GM13976 (cell line): ENCODE data around the gene ITGB5.

ENCODE experiments used
- DNase-seq: peaks from one replicate; pipeline ENCODE4 v3.0.0; 2012; ENCODE audit warnings: low spot score
- CTCF ChIP-seq: IDR thresholded peaks from 2 replicates; pipeline ENCODE4 v1.5.1; 2012; ENCODE audit warnings: borderline replicate concordance, mild to moderate bottlenecking; ENCODE audit not compliant: insufficient read depth; ENCODE audit errors: extremely low read depth, missing control alignments, control extremely low read depth
- in situ Hi-C: fragments of 300-500 bp; cut with MboI; formaldehyde crosslinking; loops from one replicate; pipeline ENCODE4 v1.12.0; 2022; ENCODE audit warnings: low sequenced_read_pairs, mixed read lengths, inconsistent platforms; ENCODE audit not compliant: unreplicated experiment

Gene ITGB5

DNA sequence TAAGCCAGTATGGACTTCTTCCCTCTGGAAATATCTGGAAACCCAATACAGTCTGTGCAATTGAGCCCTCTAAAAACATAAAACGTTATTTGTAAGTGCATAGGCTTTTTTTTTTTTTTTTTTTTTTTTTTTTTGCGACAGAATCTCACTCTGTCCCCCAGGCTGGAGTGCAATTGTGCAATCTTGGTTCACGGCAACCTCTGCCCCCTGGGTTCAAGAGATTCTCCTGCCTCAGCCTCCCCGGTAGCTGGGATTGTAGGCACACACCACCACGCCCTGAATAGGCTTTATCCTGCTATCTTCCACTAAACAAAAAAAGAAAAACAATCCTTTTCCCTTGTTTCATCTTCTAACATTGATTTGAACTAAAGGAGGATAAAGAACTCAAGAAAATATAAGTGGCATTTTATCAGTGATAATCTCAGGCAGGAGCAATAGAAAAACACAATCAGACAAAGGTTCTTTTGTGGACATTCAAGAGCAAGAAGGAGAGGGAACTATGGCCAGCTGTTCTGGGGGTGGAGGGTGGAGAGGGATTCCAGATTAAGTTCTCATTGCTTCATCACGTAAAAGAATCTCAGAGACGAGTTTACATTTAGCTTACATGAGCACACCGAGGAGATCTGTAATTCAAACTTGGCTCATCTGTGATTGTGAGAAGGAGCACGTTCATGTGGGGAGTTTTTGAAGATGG, 68.6 kb downstream of the ITGB5 start:
- DNase-seq, result no peak
- no peak for TF ChIP-seq CTCF
- in situ Hi-C loops, result no loop called here

- in situ Hi-C loops, result no loop called here
- no peak for TF ChIP-seq CTCF
- DNase-seq, result no peak
Measured at GRCh38 chr3:124817079-124817478, 70.1 kb downstream of the ITGB5 start.

DNA sequence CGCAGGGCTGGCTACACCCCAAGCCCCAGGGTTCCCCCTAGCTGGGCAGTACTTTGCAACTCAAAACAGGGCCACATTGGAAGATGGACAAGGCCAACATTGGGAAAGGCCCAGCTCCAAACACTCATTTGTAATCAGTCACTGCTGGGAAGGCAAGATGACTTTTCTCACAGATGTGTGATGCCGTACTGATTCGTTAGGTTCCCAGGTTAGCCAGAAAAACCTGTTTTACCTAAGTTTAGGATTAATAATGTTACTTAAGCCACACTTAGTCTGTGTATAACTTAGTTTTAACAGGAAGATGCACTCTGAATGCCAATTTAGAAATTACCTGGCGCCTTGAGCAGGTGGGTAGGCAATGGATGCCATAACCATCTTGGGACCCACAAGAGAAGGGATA, 71.0 kb downstream of the ITGB5 start:
- TF ChIP-seq CTCF, result no peak
- DNase-seq, result no peak
- in situ Hi-C loops, result no loop called here

GRCh38 chr3:124815781-124816180, 71.4 kb downstream of the ITGB5 start:
- in situ Hi-C loops, result no loop called here
- no peak for TF ChIP-seq CTCF
- no peak for DNase-seq

DNA sequence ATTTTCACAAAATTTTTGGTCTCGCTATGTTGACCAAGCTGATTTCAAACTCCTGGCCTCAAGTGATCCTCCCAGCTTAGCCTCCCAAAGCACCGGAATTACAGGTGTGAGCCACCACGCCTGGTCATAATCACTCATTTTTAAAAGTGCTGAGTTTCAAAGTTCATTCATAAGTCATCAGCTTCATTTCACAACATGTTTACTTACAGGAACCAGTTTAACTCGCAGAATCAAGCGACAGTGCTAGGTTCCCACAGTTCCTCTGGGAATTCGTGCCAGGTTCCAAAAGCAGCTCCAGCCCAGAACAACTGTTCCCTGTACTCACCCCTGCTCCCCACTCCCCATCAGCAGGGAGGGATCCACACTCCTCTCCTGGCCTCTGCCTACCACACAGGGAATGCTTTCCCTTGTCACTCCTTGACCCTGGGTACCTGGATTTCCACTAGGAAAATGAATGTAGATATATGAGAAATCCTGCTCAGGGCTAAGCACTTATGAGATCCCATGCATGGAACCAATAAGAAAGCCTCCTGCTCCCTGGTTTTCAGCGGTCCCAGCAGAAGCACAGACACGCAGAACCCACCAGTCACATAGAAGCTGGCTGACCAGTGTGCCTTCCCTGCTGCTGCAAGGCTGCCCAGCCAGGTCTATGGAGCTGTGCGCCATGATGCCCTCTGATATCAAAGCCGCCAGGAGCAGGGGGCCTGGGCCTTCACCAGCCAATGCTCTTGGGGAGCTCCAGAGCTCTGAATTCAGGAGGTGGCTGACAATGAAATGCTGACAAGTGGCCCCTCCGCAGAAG, 72.3 kb downstream of the ITGB5 start:
- in situ Hi-C loops, result no loop called here
- TF ChIP-seq CTCF, result no peak
- DNase-seq, result no peak

- in situ Hi-C loops, result no loop called here
- TF ChIP-seq CTCF, result no peak
Measured at GRCh38 chr3:124813541-124813940, 73.6 kb downstream of the ITGB5 start.

More at GRCh38 chr3:124813541-124813940, 73.6 kb downstream of the ITGB5 start:
- DNase-seq, result no peak
